PFSK-1 (cell line): ENCODE measurements around the gene MICAL1. TPM values are rescaled to one million over a fixed set of nuclear protein-coding genes. Genes with fewer than 3 reads are reported as not detected.
A peak's percentile ranks its signal among the peaks of the same experiment; 100 is the strongest.

ENCODE experiments used
- FOXP2 ChIP-seq: optimal IDR thresholded peaks from 2 replicates; pipeline ENCODE3; 2011; ENCODE audit warnings: borderline replicate concordance, control low read depth, inconsistent platforms; ENCODE audit not compliant: insufficient read depth; ENCODE audit errors: extremely low read length, extremely low read depth
- POLR2AphosphoS5 ChIP-seq: IDR thresholded peaks from 2 replicates; pipeline ENCODE4 v1.6.1; 2012; ENCODE audit warnings: low read depth, mild to moderate bottlenecking, control low read depth, low read length, moderate library complexity
- REST ChIP-seq, 2 experiments: IDR thresholded peaks; 2 replicates each; pipeline versions ENCODE4 v1.6.1 to v1.8.0; 2011 to 2012; ENCODE audit warnings: low read depth in 2 of 2, low read length in 2 of 2, control low read depth in 1 of 2, inconsistent platforms in 1 of 2, mild to moderate bottlenecking in 1 of 2, moderate library complexity in 1 of 2; ENCODE audit not compliant: insufficient read depth in 1 of 2
- SIN3A ChIP-seq: IDR thresholded peaks from 2 replicates; pipeline ENCODE4 v1.6.1; 2012; ENCODE audit warnings: mild to moderate bottlenecking, low read length, moderate library complexity, borderline replicate concordance; ENCODE audit not compliant: insufficient read depth
- TAF1 ChIP-seq: IDR thresholded peaks from 2 replicates; pipeline ENCODE4 v1.6.1; 2012; ENCODE audit warnings: low read length, control low read depth, borderline replicate concordance; ENCODE audit not compliant: insufficient read depth
- polyA plus RNA-seq: library from polyadenylated mRNA; unstranded; fragments of >200 nt; gene quantifications from one replicate; pipeline ENCODE4 v1.2.1, GENCODE V29; 2012; ENCODE audit warnings: low read depth, missing spikeins; ENCODE audit not compliant: insufficient read length

MICAL1 gene
- 51.6 TPM for polyA plus RNA-seq

GRCh38 chr6:109455437-109456110, at the start of gene MICAL1:
TSS of gene MICAL1 (minus strand) at chr6:109455772. CDS start at chr6:109454196, 1,576 bp downstream.
- TF ChIP-seq POLR2AphosphoS5 (peak; percentile 70), FOXP2 (peak; percentile 1), TAF1 (no peak)

GRCh38 chr6:109503327-109504224, 48.0 kb upstream of the MICAL1 start:
- TF ChIP-seq REST (IDR thresholded peaks at IDR 0.05; ENCODE audit: insufficient read depth in 1 of 2, low read depth in 2 of 2, low read length in 2 of 2) (no peak), POLR2AphosphoS5 (no peak), FOXP2 (no peak)

- TF ChIP-seq SIN3A: no peak
- TF ChIP-seq POLR2AphosphoS5: no peak
- no peak for TF ChIP-seq REST (IDR thresholded peaks at IDR 0.05; ENCODE audit: insufficient read depth in 1 of 2, low read depth in 2 of 2, low read length in 2 of 2)
- no peak for TF ChIP-seq TAF1
- no peak for TF ChIP-seq FOXP2
These were observed 43.4 kb upstream of the MICAL1 start for GRCh38 chr6:109498936-109499335.

- TF ChIP-seq FOXP2 (no peak), REST (IDR thresholded peaks at IDR 0.05; ENCODE audit: insufficient read depth in 1 of 2, low read depth in 2 of 2, low read length in 2 of 2) (no peak), POLR2AphosphoS5 (no peak), TAF1 (no peak), SIN3A (no peak)
These were observed 42.5 kb upstream of the MICAL1 start for GRCh38 chr6:109498052-109498451.

GRCh38 chr6:109496036-109496772, 40.6 kb upstream of the MICAL1 start:
- TF ChIP-seq SIN3A (no peak), FOXP2 (no peak), TAF1 (no peak), POLR2AphosphoS5 (no peak), REST (IDR thresholded peaks at IDR 0.05; ENCODE audit: insufficient read depth in 1 of 2, low read depth in 2 of 2, low read length in 2 of 2) (no peak)
